ENCODE data around the gene LRRC74A.
"Not testable (repeated sequence)": the region's sequence is repeated elsewhere in the genome, so short reads cannot be mapped to it uniquely, and the experiment has no call there.

Gene LRRC74A

DNA sequence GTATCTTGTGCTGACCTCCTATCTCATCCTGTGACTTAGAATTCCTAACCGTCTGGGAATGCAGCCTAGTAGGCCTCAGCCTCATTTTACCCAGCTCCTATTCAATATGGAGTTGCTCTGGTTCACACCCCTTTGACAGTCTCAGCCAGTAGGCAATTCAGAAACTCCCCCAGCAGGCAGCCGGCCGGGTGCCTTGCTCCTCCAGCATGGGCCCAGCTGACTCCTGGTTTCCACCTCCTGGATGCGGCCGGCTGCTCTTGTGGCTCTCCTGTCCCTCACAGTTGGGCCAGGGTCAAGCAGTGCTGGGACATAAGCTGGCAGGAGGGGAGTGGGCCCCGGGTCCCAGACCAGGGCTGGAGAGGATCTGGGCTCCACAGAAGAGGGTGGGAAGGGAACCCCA is 58.2 kb downstream of the LRRC74A start:
- no peak overlapping the region for H3K27ac ChIP-seq
- no peak for TF ChIP-seq ZFX (IDR thresholded peaks at IDR 0.05)
- TF ChIP-seq, protein P1, sequence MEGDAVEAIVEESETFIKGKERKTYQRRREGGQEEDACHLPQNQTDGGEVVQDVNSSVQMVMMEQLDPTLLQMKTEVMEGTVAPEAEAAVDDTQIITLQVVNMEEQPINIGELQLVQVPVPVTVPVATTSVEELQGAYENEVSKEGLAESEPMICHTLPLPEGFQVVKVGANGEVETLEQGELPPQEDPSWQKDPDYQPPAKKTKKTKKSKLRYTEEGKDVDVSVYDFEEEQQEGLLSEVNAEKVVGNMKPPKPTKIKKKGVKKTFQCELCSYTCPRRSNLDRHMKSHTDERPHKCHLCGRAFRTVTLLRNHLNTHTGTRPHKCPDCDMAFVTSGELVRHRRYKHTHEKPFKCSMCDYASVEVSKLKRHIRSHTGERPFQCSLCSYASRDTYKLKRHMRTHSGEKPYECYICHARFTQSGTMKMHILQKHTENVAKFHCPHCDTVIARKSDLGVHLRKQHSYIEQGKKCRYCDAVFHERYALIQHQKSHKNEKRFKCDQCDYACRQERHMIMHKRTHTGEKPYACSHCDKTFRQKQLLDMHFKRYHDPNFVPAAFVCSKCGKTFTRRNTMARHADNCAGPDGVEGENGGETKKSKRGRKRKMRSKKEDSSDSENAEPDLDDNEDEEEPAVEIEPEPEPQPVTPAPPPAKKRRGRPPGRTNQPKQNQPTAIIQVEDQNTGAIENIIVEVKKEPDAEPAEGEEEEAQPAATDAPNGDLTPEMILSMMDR (conservative IDR thresholded peaks at IDR 0.05): no peak

DNA sequence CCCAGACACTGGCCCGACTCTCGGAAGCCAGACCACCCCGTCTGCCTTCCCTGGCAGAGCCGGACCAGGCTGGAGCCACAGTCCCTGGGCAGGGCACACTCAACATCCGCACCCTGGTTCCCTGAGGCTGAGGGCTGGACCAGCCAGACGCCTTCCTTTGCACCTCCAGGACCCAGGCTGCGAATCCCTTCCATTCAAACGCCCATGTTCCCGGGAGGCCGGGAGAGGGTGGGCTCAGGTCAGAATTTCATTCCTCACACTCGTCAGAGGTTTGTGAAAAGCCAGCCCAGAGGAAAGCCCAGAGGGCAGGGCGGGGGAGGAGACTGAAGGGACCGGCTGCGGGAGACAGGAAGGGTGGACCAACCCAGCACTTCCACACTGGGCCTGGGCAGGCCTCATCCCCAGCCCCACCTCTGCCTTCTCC is 58.7 kb downstream of the LRRC74A start:
- H3K27ac ChIP-seq: no peak overlapping the region
- TF ChIP-seq ZFX (IDR thresholded peaks at IDR 0.05): no peak
- TF ChIP-seq, protein P1 (conservative IDR thresholded peaks at IDR 0.05): no peak

DNA sequence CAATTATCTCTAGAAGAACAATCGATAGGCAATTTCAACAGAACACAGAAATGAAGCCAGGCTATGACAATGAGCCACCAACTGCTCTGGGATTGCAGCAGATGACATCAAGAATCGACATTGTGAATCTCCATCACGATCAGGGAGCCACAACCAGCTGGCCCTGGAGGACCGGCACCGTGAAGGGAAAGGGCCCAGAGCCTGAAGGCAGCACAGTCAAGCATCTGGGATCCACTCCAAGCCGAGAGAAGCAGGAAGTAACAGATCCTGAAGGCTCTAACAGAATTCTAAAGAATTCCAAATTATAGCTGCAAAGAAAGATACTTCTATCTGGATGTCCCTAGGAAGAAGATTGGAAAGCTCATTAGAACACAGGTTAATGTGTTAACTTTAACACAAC is 61.0 kb downstream of the LRRC74A start:
- TF ChIP-seq ZFX (IDR thresholded peaks at IDR 0.05): no peak
- TF ChIP-seq, protein P1 (conservative IDR thresholded peaks at IDR 0.05): no peak
- H3K27ac ChIP-seq: no peak overlapping the region

GRCh38 chr14:76891391-76891790 is 65.2 kb downstream of the LRRC74A start:
- TF ChIP-seq ZFX (IDR thresholded peaks at IDR 0.05): no peak
- TF ChIP-seq, protein P1 (conservative IDR thresholded peaks at IDR 0.05): no peak
- H3K27ac ChIP-seq: no peak overlapping the region

DNA sequence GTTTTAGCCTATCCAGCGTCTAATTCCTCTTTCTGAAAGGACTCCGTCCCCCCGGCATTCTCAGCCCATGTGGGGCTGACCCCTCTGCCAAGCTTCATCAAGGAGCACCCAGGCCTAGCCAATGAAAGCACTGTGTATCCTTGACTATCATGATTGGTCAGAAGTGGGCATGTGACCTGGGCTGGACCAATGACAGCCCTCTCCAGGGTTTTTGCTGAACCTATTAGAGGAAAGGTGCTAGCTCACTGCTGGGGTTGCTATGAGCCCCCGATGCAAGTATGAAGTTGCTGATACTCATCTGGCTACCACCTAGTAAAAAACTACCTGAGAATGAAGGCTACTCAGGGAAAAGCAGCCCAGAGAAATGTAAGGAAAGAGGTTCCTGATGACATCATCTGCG is 68.1 kb downstream of the LRRC74A start:
- no peak overlapping the region for H3K27ac ChIP-seq
- no peak for TF ChIP-seq ZFX (IDR thresholded peaks at IDR 0.05)
- TF ChIP-seq, protein P1 (conservative IDR thresholded peaks at IDR 0.05): no peak

DNA sequence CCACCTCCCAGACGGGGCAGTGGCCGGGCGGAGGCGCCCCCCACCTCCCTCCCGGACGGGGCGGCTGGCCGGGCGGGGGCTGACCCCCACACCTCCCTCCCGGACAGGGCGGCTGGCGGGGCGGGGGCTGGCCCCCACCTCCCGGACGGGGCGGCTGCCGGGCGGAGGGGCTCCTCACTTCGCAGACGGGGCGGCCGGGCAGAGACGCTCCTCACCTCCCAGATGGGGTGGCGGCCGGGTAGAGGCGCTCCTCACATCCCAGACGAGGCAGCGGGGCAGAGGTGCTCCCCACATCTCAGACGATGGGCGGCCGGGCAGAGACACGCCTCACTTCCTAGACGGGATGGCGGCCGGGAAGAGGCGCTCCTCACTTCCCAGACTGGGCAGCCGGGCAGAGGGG is 71.8 kb downstream of the LRRC74A start:
- H3K27ac ChIP-seq: not testable (repeated sequence)

DNA sequence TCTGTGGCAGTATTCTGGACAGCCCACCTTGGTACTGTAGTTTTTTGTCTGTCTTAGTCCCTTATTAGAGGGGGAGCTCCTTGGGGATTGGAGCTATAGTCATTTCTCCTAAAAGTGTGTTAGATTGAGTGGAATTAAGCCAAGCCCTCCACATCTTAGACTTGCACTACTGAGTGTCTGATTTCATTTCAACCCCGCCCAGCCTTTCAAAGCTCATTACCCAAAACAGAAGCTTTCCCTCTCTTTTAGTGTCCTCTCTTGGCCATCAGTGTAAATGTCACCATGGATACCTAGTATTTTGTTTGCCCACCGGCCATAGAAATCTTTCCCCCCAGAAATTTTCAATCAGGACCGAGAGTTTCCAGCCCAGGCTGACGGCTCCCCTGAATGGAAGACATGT is 74.5 kb downstream of the LRRC74A start:
- H3K27ac ChIP-seq: no peak overlapping the region
- TF ChIP-seq, protein P1 (conservative IDR thresholded peaks at IDR 0.05): no peak

- no peak for TF ChIP-seq ZFX (IDR thresholded peaks at IDR 0.05)
- TF ChIP-seq, protein P1 (conservative IDR thresholded peaks at IDR 0.05): no peak
- H3K27ac ChIP-seq: no peak overlapping the region
These were observed 75.2 kb downstream of the LRRC74A start for GRCh38 chr14:76901171-76902055.

Data from C4-2B (cell line).